Heart left ventricle (tissue), 13 donors: Measurements from ENCODE around the gene ZBTB46.

Experiments
- CTCF ChIP-seq, 12 donors: fragments of 200-600 bp; sonication (generic) in 4 of 12; IDR thresholded peaks; one replicate each; pipeline versions ENCODE4 v1.5.0 to v1.8.0; 2018 to 2022; ENCODE audit warnings: antibody characterized with exemption in 12 of 12, mild to moderate bottlenecking in 5 of 12
- POLR2A ChIP-seq, 2 donors: fragments of 450-650 bp; IDR thresholded peaks; one replicate each; pipeline ENCODE4 v1.6.1; 2017; ENCODE audit warnings: antibody characterized with exemption in 2 of 2, mild to moderate bottlenecking in 2 of 2, moderate library complexity in 2 of 2
- donor health status: ischemic (EF 13 %, LVEDD 7.1; RV severe dilation, severe dysfunction).
- donor health status: DM: no; HTN: yes; CAD: no.
- donor health status: DM: no; HTN: no; CAD: no.
- donor health status: ischemic (EF 25% LVEDD 6.9; RV normal size, moderate dysfunction).
- donor health status: ischemic (EF 25% LVEDD 5.7; RV mildly dilated, moderate dysfunction).
- donor health status: ischemic (EF 35%, LVEDD 5.7; RV mildly dilated, moderate dysfunction).
- donor health status: nonischemic (EF 11% LVEDD 7.7; RV severe dilation, severe dysfunction).
- donor health status: DM: yes; HTN: yes; CAD: no.
- donor health status: PGD.
- donor health status: ischemic (EF 29% LVEDD 5.4; RV normal size, mild dysfunction).
- donor health status: nonischemic (EF 23%, LVEDD 6.1; RV moderate dilation, normal function).

- TF ChIP-seq CTCF (IDR thresholded peaks at IDR 0.05) = no peak
- TF ChIP-seq POLR2A (IDR thresholded peaks at IDR 0.05) = no peak
Observed at GRCh38 chr20:63700199-63701050, 130.6 kb downstream of the ZBTB46 start.
